ENCODE measurements around the gene RNU6-9. TPM values are rescaled to one million over a fixed set of nuclear protein-coding genes. Genes with fewer than 3 reads are reported as not detected.

The RNU6-9 gene
- total RNA-seq, 2 experiments from 2014 or later: not detected

GRCh38 chr19:897442-898039 lies 4.3 kb downstream of the RNU6-9 start:
- TF ChIP-seq CTCF (IDR thresholded peaks at IDR 0.05): no peak
- Histone ChIP-seq H3K36me3 (ENCODE audit: insufficient read depth, low read length) (peaks cover 50% of the 10 kb centered on the region), H3K27me3 (ENCODE audit: control insufficient read depth in 1 of 2, insufficient read depth in 2 of 2, low read length in 2 of 2) (no peaks in the 10 kb centered on the region), H3K27ac (ENCODE audit: low read depth in 1 of 2, low read length in 2 of 2) (no peak overlapping the region), H3K4me1 (ENCODE audit: insufficient read depth, low read length) (peaks cover 37% of the 10 kb centered on the region), H3K4me3 (ENCODE audit: low read length) (no peak overlapping the region), H3K9me3 (ENCODE audit: control insufficient read depth in 1 of 2, insufficient read depth in 1 of 2, low read length in 2 of 2) (no peaks in the 10 kb centered on the region)
- Mint-ChIP-seq H3K4me3 (no peak overlapping the region), H3K4me1 (ENCODE audit: low read depth) (peaks cover 33% of the 10 kb centered on the region), H3K27me3 (peaks cover 3% of the 10 kb centered on the region), H3K9me3 (no peaks in the 10 kb centered on the region), H3K36me3 (ENCODE audit: low read depth) (peaks cover 59% of the 10 kb centered on the region), H3K27ac (no peak overlapping the region)
- ATAC-seq (ENCODE audit: poor library complexity) (no peak), DNase-seq (no peak)
- intact Hi-C loops (cut with DNase I, micrococcal nuclease): no loop called here
- CTCF ChIA-PET: no interaction called here
- POLR2A ChIA-PET: interaction anchor here (0.9 to 7.0 kb wide), 4 partner anchors 9 to 23 kb away, joined by 3 to 183 read pairs (median 4); partner anchors contain the start of gene KISS1R

GRCh38 chr19:898663-899062 lies 5.4 kb downstream of the RNU6-9 start:
- DNase-seq (peak in 8 of 14 experiments; percentile 31 to 71 (median 55)), ATAC-seq (ENCODE audit: poor library complexity) (peak; percentile 15)
- H3K36me3 ChIP-seq (ENCODE audit: insufficient read depth, low read length): peaks cover 50% of the 10 kb centered on the region
- no peak overlapping the region for H3K4me3 ChIP-seq (ENCODE audit: low read length)
- no peak overlapping the region for H3K27ac ChIP-seq (ENCODE audit: low read depth in 1 of 2, low read length in 2 of 2)
- intact Hi-C loops (cut with DNase I, micrococcal nuclease): no loop called here
- no peaks in the 10 kb centered on the region for H3K9me3 Mint-ChIP-seq
- H3K4me1 ChIP-seq (ENCODE audit: insufficient read depth, low read length): peaks cover 41% of the 10 kb centered on the region
- no peaks in the 10 kb centered on the region for H3K27me3 Mint-ChIP-seq
- H3K4me1 Mint-ChIP-seq (ENCODE audit: low read depth): peaks cover 24% of the 10 kb centered on the region
- TF ChIP-seq CTCF (IDR thresholded peaks at IDR 0.05): no peak
- ChIA-PET CTCF (no interaction called here), POLR2A (interaction anchor here (0.6 to 7.0 kb wide), 3 partner anchors 8 to 97 kb away, joined by 3 to 183 read pairs (median 4); no protein-coding TSS in a partner anchor)
- H3K36me3 Mint-ChIP-seq (ENCODE audit: low read depth): peaks cover 56% of the 10 kb centered on the region
- H3K4me3 Mint-ChIP-seq: peak overlapping the region; percentile 54
- H3K27me3 ChIP-seq (ENCODE audit: control insufficient read depth in 1 of 2, insufficient read depth in 2 of 2, low read length in 2 of 2): no peaks in the 10 kb centered on the region
- peak overlapping the region; percentile 69 for H3K27ac Mint-ChIP-seq
- no peaks in the 10 kb centered on the region for H3K9me3 ChIP-seq (ENCODE audit: control insufficient read depth in 1 of 2, insufficient read depth in 1 of 2, low read length in 2 of 2)

GRCh38 chr19:899336-900042 lies 6.2 kb downstream of the RNU6-9 start:
- intact Hi-C loops (cut with DNase I, micrococcal nuclease): no loop called here
- no peak overlapping the region for H3K4me3 ChIP-seq (ENCODE audit: low read length)
- ChIA-PET CTCF (no interaction called here), POLR2A (no interaction called here)
- H3K27me3 ChIP-seq (ENCODE audit: control insufficient read depth in 1 of 2, insufficient read depth in 2 of 2, low read length in 2 of 2): no peaks in the 10 kb centered on the region
- peaks cover 39% of the 10 kb centered on the region for H3K4me1 ChIP-seq (ENCODE audit: insufficient read depth, low read length)
- H3K36me3 ChIP-seq (ENCODE audit: insufficient read depth, low read length): peaks cover 57% of the 10 kb centered on the region
- peak overlapping the region in 1 of 2 donors; percentile 21 for H3K27ac ChIP-seq (ENCODE audit: low read depth in 1 of 2, low read length in 2 of 2)
- no peak for ATAC-seq (ENCODE audit: poor library complexity)
- TF ChIP-seq CTCF (IDR thresholded peaks at IDR 0.05): no peak
- DNase-seq: no peak
- H3K27me3 Mint-ChIP-seq: no peaks in the 10 kb centered on the region
- peak overlapping the region; percentile 69 for H3K27ac Mint-ChIP-seq
- H3K4me1 Mint-ChIP-seq (ENCODE audit: low read depth): peaks cover 29% of the 10 kb centered on the region
- H3K4me3 Mint-ChIP-seq: no peak overlapping the region
- no peaks in the 10 kb centered on the region for H3K9me3 ChIP-seq (ENCODE audit: control insufficient read depth in 1 of 2, insufficient read depth in 1 of 2, low read length in 2 of 2)
- peaks cover 61% of the 10 kb centered on the region for H3K36me3 Mint-ChIP-seq (ENCODE audit: low read depth)
- H3K9me3 Mint-ChIP-seq: no peaks in the 10 kb centered on the region
